ENCODE measurements around the gene AGBL1. TPM values are rescaled to one million over a fixed set of nuclear protein-coding genes. Genes with fewer than 3 reads are reported as not detected.

AGBL1 gene
- total RNA-seq, 1 donor from 2014 or later = not detected

DNA sequence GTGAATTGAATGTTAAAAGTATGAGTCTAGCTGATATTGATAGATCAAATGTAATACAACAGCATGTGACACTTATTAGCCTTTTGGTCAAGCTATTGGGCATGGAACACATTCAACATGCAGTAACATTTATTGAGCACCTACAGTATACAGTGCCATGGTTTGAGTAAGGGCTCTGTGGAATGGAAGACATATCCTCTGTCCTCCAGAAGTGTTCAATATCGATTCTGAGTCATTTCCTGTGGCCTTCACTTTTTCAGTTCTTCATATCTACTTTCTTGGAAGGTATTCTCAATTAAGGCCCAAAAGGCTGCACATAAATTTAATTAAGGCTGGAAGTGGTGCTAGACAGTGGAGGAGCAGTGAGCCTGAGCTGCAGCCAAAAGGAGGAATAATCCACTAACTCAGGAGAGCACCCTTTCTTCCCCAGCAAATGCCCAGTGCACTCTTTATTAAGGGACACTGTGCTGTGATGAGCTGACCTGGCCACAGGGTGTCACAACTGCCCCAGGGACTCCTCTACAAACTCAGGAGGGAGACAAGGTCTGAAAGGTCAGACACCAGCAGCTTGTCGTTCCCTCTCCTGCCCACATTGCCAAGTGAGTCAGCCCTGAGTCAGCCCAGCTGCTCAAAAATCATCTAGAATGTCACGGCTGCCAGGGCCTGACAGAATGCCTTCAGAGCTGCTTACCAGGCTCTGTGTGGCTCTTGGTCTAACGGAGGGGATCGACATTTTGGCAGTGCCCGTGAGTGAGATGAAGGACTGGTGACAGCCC, 544.8 kb downstream of the AGBL1 start:
- TF ChIP-seq, protein P1, sequence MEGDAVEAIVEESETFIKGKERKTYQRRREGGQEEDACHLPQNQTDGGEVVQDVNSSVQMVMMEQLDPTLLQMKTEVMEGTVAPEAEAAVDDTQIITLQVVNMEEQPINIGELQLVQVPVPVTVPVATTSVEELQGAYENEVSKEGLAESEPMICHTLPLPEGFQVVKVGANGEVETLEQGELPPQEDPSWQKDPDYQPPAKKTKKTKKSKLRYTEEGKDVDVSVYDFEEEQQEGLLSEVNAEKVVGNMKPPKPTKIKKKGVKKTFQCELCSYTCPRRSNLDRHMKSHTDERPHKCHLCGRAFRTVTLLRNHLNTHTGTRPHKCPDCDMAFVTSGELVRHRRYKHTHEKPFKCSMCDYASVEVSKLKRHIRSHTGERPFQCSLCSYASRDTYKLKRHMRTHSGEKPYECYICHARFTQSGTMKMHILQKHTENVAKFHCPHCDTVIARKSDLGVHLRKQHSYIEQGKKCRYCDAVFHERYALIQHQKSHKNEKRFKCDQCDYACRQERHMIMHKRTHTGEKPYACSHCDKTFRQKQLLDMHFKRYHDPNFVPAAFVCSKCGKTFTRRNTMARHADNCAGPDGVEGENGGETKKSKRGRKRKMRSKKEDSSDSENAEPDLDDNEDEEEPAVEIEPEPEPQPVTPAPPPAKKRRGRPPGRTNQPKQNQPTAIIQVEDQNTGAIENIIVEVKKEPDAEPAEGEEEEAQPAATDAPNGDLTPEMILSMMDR (IDR thresholded peaks at IDR 0.05; ENCODE audit: borderline replicate concordance) = peak; percentile 73
- no peaks in the 10 kb centered on the region for H3K27me3 ChIP-seq (ENCODE audit: low read depth)
- H3K4me1 ChIP-seq = peaks cover 12% of the 10 kb centered on the region
- peak; percentile 72 for DNase-seq
- H3K4me3 ChIP-seq = no peak overlapping the region
- intact Hi-C loops (cut with micrococcal nuclease) = no loop called here
- no peaks in the 10 kb centered on the region for H3K36me3 ChIP-seq
- peak overlapping the region; percentile 59 for H3K27ac ChIP-seq (replicated peaks)
- no peaks in the 10 kb centered on the region for H3K9me3 ChIP-seq (replicated peaks)

DNA sequence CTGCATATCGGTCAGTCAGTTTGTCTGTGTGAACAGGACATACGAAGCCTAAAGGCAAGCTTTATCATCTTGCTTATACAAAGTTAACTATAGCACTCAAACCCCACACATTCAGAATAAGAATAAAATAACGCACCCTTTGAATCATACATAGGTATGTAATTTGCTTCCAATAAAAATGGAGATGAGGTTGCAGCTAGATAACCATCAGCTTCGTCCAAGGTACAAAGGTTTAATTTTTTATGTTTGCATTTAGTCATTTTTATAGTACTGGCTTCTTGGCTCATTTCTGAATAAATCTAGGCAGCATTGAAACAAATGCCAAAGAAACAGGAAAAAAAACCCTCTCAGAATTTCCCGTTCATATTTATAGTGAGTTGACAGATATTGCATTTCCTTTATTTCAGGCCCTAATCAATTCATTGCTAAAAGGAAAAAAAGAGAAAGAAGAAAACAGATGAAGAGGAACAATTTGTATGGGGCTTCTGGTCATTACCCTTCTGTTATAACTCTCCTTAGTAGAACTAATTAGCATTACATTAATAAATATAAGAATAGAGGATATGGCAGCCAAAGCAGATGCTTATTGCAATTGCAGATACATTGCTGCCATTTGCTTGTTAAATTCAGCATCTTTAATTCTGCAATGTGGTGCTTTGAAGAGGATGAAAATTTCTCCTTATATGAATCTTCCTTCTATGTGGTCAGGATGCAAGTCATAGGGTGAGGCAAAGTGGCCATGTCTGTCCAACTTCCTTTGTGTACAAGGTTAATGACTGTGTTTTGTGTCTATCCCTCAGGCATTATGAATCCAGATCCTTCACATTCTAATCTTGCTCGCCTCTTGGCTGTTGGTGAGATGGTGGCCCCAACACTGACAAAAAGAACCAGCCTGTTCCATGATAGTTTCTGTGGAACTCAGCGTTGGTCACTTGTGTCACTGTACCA, 550.0 kb downstream of the AGBL1 start:
- no peak overlapping the region for H3K4me3 ChIP-seq
- H3K9me3 ChIP-seq (replicated peaks) = no peaks in the 10 kb centered on the region
- TF ChIP-seq, protein P1 (IDR thresholded peaks at IDR 0.05; ENCODE audit: borderline replicate concordance) = no peak
- H3K27ac ChIP-seq (replicated peaks) = no peak overlapping the region
- H3K4me1 ChIP-seq = peaks cover 4% of the 10 kb centered on the region
- H3K36me3 ChIP-seq = no peaks in the 10 kb centered on the region
- intact Hi-C loops (cut with micrococcal nuclease) = no loop called here
- DNase-seq = no peak
- H3K27me3 ChIP-seq (ENCODE audit: low read depth) = no peaks in the 10 kb centered on the region

DNA sequence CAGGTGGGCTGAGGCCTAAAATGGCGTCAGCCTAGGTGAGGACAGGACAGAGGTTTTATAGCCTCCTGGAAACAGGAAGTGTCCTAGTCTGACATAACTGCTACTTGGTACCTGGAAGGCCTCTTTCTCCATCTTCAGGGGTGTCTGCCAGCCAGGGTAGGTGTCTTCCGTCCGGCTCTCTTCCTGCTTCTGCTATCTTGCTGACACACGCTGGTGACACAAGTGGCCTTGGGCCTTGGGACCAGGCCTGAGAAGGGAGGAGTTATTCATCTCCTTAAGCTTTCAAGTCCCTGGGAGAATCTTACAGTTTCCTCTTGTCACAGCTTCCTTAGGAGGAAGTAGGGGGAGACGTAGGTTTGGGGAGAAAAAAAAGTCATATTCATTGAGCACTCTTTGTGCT, 551.3 kb downstream of the AGBL1 start:
- Histone ChIP-seq H3K36me3 (no peaks in the 10 kb centered on the region), H3K27ac (replicated peaks) (no peak overlapping the region), H3K27me3 (ENCODE audit: low read depth) (no peaks in the 10 kb centered on the region), H3K4me1 (no peaks in the 10 kb centered on the region), H3K4me3 (no peak overlapping the region), H3K9me3 (replicated peaks) (no peaks in the 10 kb centered on the region)
- intact Hi-C loops (cut with micrococcal nuclease) = no loop called here
- TF ChIP-seq, protein P1 (IDR thresholded peaks at IDR 0.05; ENCODE audit: borderline replicate concordance) = no peak
- DNase-seq = no peak

DNA sequence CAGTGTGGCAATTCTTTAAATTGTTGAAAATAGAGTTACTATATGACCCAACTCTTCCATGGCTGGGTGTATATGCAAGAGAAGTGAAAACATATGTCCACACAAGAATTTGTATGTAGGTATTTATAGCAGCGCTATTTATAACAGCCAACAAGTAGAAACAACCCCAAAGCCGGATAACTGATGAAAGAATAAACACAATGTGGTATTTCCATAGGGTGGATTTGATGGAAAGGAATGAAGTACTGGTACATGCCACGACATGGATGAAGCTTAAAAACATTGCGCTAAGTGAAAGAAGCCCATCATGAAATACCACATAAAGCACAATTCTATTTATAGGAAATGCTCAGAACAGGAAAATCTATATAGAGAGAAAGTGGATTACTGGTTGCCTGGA, 554.5 kb downstream of the AGBL1 start:
- no peaks in the 10 kb centered on the region for H3K36me3 ChIP-seq
- no peak for DNase-seq
- TF ChIP-seq, protein P1 (IDR thresholded peaks at IDR 0.05; ENCODE audit: borderline replicate concordance) = no peak
- H3K27me3 ChIP-seq (ENCODE audit: low read depth) = no peaks in the 10 kb centered on the region
- no peak overlapping the region for H3K4me3 ChIP-seq
- intact Hi-C loops (cut with micrococcal nuclease) = no loop called here
- no peaks in the 10 kb centered on the region for H3K9me3 ChIP-seq (replicated peaks)
- H3K4me1 ChIP-seq = no peaks in the 10 kb centered on the region
- H3K27ac ChIP-seq (replicated peaks) = no peak overlapping the region

DNA sequence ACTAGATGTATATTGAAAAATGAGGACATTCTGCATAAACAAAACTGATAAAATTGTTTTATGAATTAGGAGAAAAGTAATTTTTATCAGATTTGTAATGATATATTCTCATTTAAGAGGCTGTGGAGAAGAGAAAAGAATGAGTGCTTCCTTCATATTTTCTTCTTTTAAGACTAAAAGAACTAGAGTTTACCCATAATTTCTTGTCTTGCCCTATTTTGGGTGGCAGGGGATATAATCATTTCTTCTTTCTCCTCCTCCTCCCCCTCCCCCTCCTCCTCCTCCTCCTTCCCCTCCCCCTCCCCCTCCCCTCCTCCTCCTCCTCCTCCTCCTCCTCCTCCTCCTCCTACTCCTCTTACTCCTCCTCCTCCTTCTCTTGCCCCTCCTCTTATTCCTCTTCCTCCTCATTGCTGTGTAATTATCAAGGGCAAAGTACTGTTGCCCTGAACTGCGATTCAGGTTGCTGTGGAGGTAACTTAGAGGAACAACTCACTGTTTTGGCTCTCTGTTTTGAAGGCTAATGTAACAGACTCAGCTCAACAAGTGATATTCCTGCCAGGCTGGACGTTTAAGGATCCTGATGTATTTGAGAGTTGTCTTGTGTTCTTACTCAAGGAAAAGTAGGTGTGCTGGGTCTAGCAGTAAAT, 555.4 kb downstream of the AGBL1 start:
- DNase-seq = no peak
- Histone ChIP-seq H3K4me1 (no peaks in the 10 kb centered on the region), H3K27me3 (ENCODE audit: low read depth) (no peaks in the 10 kb centered on the region), H3K27ac (replicated peaks) (no peak overlapping the region), H3K36me3 (no peaks in the 10 kb centered on the region), H3K4me3 (no peak overlapping the region), H3K9me3 (replicated peaks) (no peaks in the 10 kb centered on the region)
- intact Hi-C loops (cut with micrococcal nuclease) = no loop called here
- TF ChIP-seq, protein P1 (IDR thresholded peaks at IDR 0.05; ENCODE audit: borderline replicate concordance) = no peak

Data from left ventricle myocardium inferior (tissue), 1 donor.